Lower leg skin (tissue), 4 donors: ENCODE data around the gene CUL4A. TPM values are rescaled to one million over a fixed set of nuclear protein-coding genes. Genes with fewer than 3 reads are reported as not detected.
"Not testable (repeated sequence)": the region's sequence is repeated elsewhere in the genome, so short reads cannot be mapped to it uniquely, and the experiment has no call there.

Experiments
- DNase-seq, 2 donors: peaks; one replicate each; pipeline ENCODE4 v3.0.0-alpha.2; 2019; ENCODE audit warnings: low spot score in 2 of 2
- H3K4me3 ChIP-seq: fragments of 200-600 bp; sonication (generic); 2 replicates; pipeline ENCODE4 v1.5.1; 2017; ENCODE audit warnings: mild to moderate bottlenecking, low read depth; ENCODE audit not compliant: poor library complexity, severe bottlenecking
- POLR2A ChIP-seq, 2 donors: fragments of 450-650 bp; IDR thresholded peaks; one replicate each; pipeline ENCODE4 v1.6.1; 2016 to 2017; ENCODE audit warnings: antibody characterized with exemption in 2 of 2, mild to moderate bottlenecking in 1 of 2, moderate library complexity in 1 of 2
- WGBS, 2 donors: methylation state at CpG; one replicate each; pipeline ENCODE4 v1.1.5; 2018; 5-methylcytosine and 5-hydroxymethylcytosine counted together
- intact Hi-C: fragments of 100-400 bp; cut with DNase I; formaldehyde crosslinking; loops from one replicate; pipeline ENCODE4 v1.15.0; 2023; ENCODE audit warnings: low total_unique reads
- total RNA-seq, 4 donors: library from RNA; depleted of rRNA; stranded (reverse); fragments of >200 nt; gene quantifications; one replicate each; pipeline ENCODE4 v1.1.0, GENCODE V29; 2016
- TF ChIP-seq, protein P1 (sequence below), 3 donors: fragments of 450-650 bp; IDR thresholded peaks; one replicate each; pipeline ENCODE4 v1.5.1; 2016; ENCODE audit warnings: antibody characterized with exemption in 3 of 3, mild to moderate bottlenecking in 3 of 3, moderate library complexity in 2 of 3

CUL4A gene
- 100 to 1,000 TPM in 3 of 4 donors, 10 to 100 TPM in 1; 80.7 to 146 (median 105) TPM for total RNA-seq

DNA sequence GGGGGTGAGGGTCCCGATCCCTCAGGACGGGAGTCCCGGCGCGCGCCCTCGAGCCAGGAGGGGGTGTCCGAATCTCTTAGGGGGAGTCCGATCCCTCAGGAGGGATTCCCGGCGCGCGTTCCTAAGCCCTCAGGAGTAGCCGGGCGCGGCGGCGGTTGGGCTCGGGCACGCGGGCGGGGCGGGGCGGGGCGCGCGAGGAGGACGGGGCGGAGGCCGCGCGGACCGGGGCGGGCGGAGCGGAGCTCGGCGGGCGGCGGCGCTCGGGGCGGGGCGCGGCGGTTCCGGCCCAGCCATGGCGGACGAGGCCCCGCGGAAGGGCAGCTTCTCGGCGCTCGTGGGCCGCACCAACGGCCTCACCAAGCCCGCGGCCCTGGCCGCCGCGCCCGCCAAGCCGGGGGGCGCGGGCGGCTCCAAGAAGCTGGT, at the start of gene CUL4A:
CUL4A (plus strand) TSS at position 278 of the 423 bp plus-strand sequence; CDS start at position 293, 15 bp downstream.
- peak within 1 kb of the TSS; percentile 93 for H3K4me3 ChIP-seq
- TF ChIP-seq, protein P1, sequence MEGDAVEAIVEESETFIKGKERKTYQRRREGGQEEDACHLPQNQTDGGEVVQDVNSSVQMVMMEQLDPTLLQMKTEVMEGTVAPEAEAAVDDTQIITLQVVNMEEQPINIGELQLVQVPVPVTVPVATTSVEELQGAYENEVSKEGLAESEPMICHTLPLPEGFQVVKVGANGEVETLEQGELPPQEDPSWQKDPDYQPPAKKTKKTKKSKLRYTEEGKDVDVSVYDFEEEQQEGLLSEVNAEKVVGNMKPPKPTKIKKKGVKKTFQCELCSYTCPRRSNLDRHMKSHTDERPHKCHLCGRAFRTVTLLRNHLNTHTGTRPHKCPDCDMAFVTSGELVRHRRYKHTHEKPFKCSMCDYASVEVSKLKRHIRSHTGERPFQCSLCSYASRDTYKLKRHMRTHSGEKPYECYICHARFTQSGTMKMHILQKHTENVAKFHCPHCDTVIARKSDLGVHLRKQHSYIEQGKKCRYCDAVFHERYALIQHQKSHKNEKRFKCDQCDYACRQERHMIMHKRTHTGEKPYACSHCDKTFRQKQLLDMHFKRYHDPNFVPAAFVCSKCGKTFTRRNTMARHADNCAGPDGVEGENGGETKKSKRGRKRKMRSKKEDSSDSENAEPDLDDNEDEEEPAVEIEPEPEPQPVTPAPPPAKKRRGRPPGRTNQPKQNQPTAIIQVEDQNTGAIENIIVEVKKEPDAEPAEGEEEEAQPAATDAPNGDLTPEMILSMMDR (IDR thresholded peaks at IDR 0.05), result no peak
- TF ChIP-seq POLR2A (IDR thresholded peaks at IDR 0.05), result no peak
- WGBS, 2 donors, result 0% methylated on average over 2 to 33 of the region's 66 CpGs
- DNase-seq, result peak; percentile 72 to 96
- intact Hi-C loops, result loop anchor here (10.0 kb wide), 1 partner anchor 155 kb away; the partner anchor contains the start of gene GRTP1

DNA sequence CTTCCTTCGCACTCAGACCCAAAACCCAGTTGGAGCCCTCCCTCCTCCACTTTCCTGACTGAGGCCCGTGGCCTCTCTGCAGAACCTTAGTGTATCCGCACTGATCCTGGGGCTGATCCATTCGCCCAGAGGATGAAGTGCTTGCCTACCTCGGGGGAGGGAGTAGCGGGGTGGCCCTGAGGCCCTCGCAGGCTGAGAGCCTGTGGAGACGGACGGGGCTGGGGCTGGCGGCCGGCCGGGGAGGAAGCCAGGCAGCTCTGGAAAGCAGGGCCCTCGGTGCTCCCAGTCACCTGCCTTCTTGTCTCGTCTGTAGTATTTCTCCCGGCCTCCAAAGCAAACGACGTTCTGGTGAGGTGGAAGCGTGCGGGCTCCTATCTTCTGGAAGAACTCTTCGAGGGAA, 49.7 kb upstream of the CUL4A start:
- no peak overlapping the region for H3K4me3 ChIP-seq
- DNase-seq, result peak in 1 of 2 donors; percentile 62
- intact Hi-C loops, result no loop called here
- WGBS, 2 donors, result 78 to 81% methylated on average over 18 to 20 of the region's 20 CpGs
- no peak for TF ChIP-seq POLR2A (IDR thresholded peaks at IDR 0.05)
- TF ChIP-seq, protein P1 (IDR thresholded peaks at IDR 0.05), result no peak

DNA sequence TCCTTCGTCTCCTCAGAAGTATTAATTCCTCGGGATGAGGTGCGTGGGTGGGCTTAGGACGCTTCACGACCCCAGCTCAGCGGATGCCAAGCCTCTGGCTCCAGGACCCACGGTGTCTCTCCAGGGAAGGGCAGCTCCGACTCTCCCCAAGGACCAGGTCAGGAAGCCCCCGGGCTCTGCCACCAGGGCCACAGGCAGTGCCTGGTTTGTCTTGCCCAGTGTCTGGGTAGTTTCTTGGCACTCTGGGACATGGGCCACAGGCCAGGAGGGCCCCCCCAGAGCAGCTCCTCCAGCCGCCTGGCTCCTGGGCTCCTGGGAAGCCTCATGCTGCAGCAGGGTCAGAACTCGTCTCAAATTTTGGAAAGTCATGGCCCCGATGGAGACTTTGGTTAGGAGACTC, 48.4 kb upstream of the CUL4A start:
- WGBS, 2 donors, result 70 to 77% methylated on average over 12 of the region's 12 CpGs
- peak in 1 of 2 donors; percentile 81 for DNase-seq
- intact Hi-C loops, result no loop called here

DNA sequence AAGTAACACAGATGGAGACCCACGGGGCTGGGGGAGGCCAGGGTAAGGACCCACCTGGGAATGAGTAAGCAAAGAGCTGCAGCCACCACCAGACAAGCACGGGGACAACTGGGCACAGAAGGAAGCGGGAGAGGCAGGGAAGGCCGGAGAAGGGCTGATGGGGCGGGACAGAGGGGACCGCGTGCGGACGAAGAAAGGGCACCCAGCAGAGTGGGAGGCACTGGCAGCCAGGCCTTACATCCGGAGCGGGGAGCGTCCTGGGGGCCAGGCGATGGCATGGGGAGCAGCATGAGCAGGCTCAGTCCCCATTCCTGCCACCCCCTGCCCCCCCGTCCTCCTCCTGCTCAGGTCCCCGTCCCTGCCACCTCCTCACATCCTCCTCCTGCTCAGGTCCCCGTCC, 48.0 kb upstream of the CUL4A start:
- 44 to 48% methylated on average over 14 of the region's 16 CpGs for WGBS, 2 donors

More for the DNA sequence above, 48.4 kb upstream of the CUL4A start:
- TF ChIP-seq, protein P1 (IDR thresholded peaks at IDR 0.05), result no peak
- TF ChIP-seq POLR2A (IDR thresholded peaks at IDR 0.05), result no peak
- H3K4me3 ChIP-seq, result no peak overlapping the region

DNA sequence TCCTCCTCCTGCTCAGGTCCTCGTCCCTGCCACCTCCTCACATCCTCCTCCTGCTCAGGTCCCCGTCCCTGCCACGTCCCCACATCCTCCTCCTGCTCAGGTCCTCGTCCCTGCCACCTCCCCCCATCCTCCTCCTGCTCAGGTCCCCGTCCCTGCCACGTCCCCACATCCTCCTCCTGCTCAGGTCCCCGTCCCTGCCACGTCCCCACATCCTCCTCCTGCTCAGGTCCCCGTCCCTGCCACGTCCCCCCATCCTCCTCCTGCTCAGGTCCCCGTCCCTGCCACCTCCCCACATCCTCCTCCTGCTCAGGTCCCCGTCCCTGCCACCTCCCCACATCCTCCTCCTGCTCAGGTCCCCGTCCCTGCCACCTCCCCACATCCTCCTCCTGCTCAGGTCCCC, 47.4 kb upstream of the CUL4A start:
- DNase-seq, intact Hi-C loops, H3K4me3 ChIP-seq: not testable (repeated sequence)
- WGBS, 2 donors, result 52 to 56% methylated on average over 3 to 6 of the region's 13 CpGs

More for the DNA sequence above, 48.0 kb upstream of the CUL4A start:
- intact Hi-C loops, result no loop called here
- peak in 1 of 2 donors; percentile 76 for DNase-seq
- H3K4me3 ChIP-seq, result no peak overlapping the region
- TF ChIP-seq, protein P1 (IDR thresholded peaks at IDR 0.05), result no peak
- no peak for TF ChIP-seq POLR2A (IDR thresholded peaks at IDR 0.05)

DNA sequence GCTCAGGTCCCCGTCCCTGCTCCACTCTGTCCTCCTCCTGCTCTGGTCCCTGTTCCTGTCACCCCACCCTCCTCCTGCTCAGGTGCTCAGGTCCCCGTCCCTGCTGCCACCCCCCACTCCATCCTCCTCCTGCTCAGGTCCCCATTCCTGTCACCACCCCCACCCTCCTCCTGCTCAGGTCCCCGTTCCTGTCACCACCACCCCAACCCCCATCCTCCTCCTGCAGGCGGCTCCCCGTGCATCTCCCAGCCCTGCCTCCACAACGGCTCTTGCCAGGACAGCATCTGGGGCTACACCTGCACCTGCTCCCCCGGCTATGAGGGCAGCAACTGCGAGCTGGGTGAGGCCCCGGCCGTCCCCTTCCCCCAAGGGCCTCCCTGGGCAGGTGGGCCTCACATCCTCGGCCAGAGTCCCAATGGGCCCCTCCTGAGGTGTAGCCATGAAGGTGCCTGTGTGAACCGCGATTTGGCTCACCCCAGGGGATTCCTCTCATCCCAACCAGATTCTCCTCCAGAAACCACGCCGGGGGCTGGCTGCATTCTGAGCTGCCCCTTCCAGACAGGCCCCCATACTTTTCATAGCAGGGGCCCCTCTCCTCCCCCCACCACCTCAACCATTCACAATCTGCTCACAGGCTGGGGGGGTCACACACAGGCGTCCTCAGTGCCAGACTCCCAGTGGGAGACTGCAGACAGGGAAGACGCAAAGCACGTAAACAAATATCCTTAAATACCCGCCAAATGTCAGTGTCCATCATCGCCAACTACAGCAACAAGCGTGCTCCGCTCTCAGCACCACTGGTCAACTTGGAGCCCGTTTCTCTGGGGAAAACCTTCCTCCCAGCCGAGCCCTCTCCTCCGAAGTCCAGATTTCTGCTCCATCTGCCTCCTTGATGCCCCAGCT, 46.4 kb upstream of the CUL4A start:
- intact Hi-C loops, result no loop called here
- no peak for TF ChIP-seq POLR2A (IDR thresholded peaks at IDR 0.05)
- TF ChIP-seq, protein P1 (IDR thresholded peaks at IDR 0.05), result no peak
- no peak overlapping the region for H3K4me3 ChIP-seq
- 31 to 39% methylated on average over 23 to 25 of the region's 25 CpGs for WGBS, 2 donors
- no peak for DNase-seq
